Measurements from ENCODE around the gene AMBP. TPM values are rescaled to one million over a fixed set of nuclear protein-coding genes. Genes with fewer than 3 reads are reported as not detected.

The AMBP gene
- total and polyA plus RNA-seq, 2 of the 13 experiments (the other 11 are each of a cell fraction or from before 2014, with no cell fraction given) = 1,510 to 2,580 TPM

DNA sequence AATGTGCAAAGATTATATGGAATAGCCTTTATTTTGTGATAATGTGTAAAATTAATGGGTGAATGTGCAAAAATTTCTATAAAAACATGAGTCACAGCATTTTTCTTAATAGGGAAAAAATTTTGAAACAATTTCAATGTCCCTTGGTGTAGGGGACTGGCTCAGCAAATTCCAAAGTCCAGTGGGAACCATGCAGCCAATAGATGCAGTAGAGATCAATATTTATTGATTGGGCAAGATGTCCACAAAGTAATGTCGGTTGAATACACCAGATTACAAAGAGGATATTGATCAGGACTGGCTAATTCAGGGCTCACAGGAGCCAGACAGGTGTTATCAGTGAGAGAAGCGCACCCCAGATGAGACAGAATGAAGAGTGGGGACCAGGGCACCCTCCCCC lies 62.5 kb downstream of the AMBP start (continued):
- TF ChIP-seq ZHX2 (IDR thresholded peaks at IDR 0.05; ENCODE audit: low read depth) = no peak
- TF ChIP-seq ZHX2 (CRISPR knock-in tag; IDR thresholded peaks at IDR 0.05; ENCODE audit: borderline replicate concordance) = no peak
- TF ChIP-seq ZSCAN30 (CRISPR knock-in tag; IDR thresholded peaks at IDR 0.05) = no peak
- TF ChIP-seq SOX6 (IDR thresholded peaks at IDR 0.05) = no peak
- peak; percentile 75 for TF ChIP-seq SOX6 (CRISPR knock-in tag; IDR thresholded peaks at IDR 0.05)
- TF ChIP-seq, protein P1, sequence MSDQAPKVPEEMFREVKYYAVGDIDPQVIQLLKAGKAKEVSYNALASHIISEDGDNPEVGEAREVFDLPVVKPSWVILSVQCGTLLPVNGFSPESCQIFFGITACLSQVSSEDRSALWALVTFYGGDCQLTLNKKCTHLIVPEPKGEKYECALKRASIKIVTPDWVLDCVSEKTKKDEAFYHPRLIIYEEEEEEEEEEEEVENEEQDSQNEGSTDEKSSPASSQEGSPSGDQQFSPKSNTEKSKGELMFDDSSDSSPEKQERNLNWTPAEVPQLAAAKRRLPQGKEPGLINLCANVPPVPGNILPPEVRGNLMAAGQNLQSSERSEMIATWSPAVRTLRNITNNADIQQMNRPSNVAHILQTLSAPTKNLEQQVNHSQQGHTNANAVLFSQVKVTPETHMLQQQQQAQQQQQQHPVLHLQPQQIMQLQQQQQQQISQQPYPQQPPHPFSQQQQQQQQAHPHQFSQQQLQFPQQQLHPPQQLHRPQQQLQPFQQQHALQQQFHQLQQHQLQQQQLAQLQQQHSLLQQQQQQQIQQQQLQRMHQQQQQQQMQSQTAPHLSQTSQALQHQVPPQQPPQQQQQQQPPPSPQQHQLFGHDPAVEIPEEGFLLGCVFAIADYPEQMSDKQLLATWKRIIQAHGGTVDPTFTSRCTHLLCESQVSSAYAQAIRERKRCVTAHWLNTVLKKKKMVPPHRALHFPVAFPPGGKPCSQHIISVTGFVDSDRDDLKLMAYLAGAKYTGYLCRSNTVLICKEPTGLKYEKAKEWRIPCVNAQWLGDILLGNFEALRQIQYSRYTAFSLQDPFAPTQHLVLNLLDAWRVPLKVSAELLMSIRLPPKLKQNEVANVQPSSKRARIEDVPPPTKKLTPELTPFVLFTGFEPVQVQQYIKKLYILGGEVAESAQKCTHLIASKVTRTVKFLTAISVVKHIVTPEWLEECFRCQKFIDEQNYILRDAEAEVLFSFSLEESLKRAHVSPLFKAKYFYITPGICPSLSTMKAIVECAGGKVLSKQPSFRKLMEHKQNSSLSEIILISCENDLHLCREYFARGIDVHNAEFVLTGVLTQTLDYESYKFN (CRISPR knock-in tag; conservative IDR thresholded peaks at IDR 0.05) = peak; percentile 60
- no peak for TF ChIP-seq ZNF780A (CRISPR knock-in tag; IDR thresholded peaks at IDR 0.05)
- TF ChIP-seq ONECUT2 (CRISPR knock-in tag; IDR thresholded peaks at IDR 0.05) = peak; percentile 82
- TF ChIP-seq, protein P2, sequence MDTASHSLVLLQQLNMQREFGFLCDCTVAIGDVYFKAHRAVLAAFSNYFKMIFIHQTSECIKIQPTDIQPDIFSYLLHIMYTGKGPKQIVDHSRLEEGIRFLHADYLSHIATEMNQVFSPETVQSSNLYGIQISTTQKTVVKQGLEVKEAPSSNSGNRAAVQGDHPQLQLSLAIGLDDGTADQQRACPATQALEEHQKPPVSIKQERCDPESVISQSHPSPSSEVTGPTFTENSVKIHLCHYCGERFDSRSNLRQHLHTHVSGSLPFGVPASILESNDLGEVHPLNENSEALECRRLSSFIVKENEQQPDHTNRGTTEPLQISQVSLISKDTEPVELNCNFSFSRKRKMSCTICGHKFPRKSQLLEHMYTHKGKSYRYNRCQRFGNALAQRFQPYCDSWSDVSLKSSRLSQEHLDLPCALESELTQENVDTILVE (CRISPR knock-in tag; IDR thresholded peaks at IDR 0.05) = no peak
- no peak for TF ChIP-seq EED (CRISPR knock-in tag; IDR thresholded peaks at IDR 0.05)
- TF ChIP-seq ZNF224 (CRISPR knock-in tag; IDR thresholded peaks at IDR 0.05) = no peak
- TF ChIP-seq KAT2B (IDR thresholded peaks at IDR 0.05; ENCODE audit: borderline replicate concordance, low read depth, low read length) = peak; percentile 98
